Measurements from ENCODE around the gene SFI1. TPM values are rescaled to one million over a fixed set of nuclear protein-coding genes. Genes with fewer than 3 reads are reported as not detected.

The SFI1 gene
- total RNA-seq, 2 donors from 2014 or later: 42.0 to 52.6 TPM

- Histone ChIP-seq H3K4me3 (ENCODE audit: low read length) (no peak overlapping the region), H3K36me3 (ENCODE audit: control insufficient read depth, insufficient read depth, low read length) (no peaks in the 10 kb centered on the region), H3K9ac (ENCODE audit: extremely low read depth, low read length, poor library complexity, severe bottlenecking) (no peak overlapping the region), H3K9me3 (ENCODE audit: control insufficient read depth, low read length) (no peaks in the 10 kb centered on the region), H3K4me1 (ENCODE audit: control insufficient read depth, insufficient read depth, low read length) (no peaks in the 10 kb centered on the region), H3K27ac (ENCODE audit: low read depth, low read length) (no peak overlapping the region), H3K27me3 (ENCODE audit: control insufficient read depth, insufficient read depth, low read length, poor library complexity, severe bottlenecking) (no peaks in the 10 kb centered on the region)
- TF ChIP-seq CTCF (conservative IDR thresholded peaks at IDR 0.05): peak; percentile 12
- H3K27me3 Mint-ChIP-seq (ENCODE audit: insufficient read depth): no peaks in the 10 kb centered on the region
- no peak overlapping the region for H3K27ac Mint-ChIP-seq
- peaks cover 2% of the 10 kb centered on the region for H3K36me3 Mint-ChIP-seq (ENCODE audit: low read depth)
- H3K4me3 Mint-ChIP-seq: no peak overlapping the region
- no peaks in the 10 kb centered on the region for H3K9me3 Mint-ChIP-seq
- peak; percentile 53 for DNase-seq
- 90% methylated on average over 14 to 16 of the region's 16 CpGs for WGBS, 2 experiments (ENCODE audit: insufficient coverage in 1 of 2, insufficient read length in 1 of 2)
- no peaks in the 10 kb centered on the region for H3K4me1 Mint-ChIP-seq
Observed at GRCh38 chr22:31611061-31611760, 114.9 kb downstream of the SFI1 start.

- Histone ChIP-seq H3K9me3 (ENCODE audit: control insufficient read depth, low read length) (no peaks in the 10 kb centered on the region), H3K36me3 (ENCODE audit: control insufficient read depth, insufficient read depth, low read length) (peaks cover 3% of the 10 kb centered on the region), H3K27ac (ENCODE audit: low read depth, low read length) (no peak overlapping the region), H3K4me3 (ENCODE audit: low read length) (no peak overlapping the region), H3K9ac (ENCODE audit: extremely low read depth, low read length, poor library complexity, severe bottlenecking) (no peak overlapping the region), H3K4me1 (ENCODE audit: control insufficient read depth, insufficient read depth, low read length) (no peaks in the 10 kb centered on the region), H3K27me3 (ENCODE audit: control insufficient read depth, insufficient read depth, low read length, poor library complexity, severe bottlenecking) (no peaks in the 10 kb centered on the region)
- Mint-ChIP-seq H3K27me3 (ENCODE audit: insufficient read depth) (no peaks in the 10 kb centered on the region), H3K4me1 (no peaks in the 10 kb centered on the region), H3K36me3 (ENCODE audit: low read depth) (peaks cover 10% of the 10 kb centered on the region), H3K27ac (no peak overlapping the region), H3K9me3 (no peaks in the 10 kb centered on the region), H3K4me3 (no peak overlapping the region)
- DNase-seq: peak; percentile 48
- TF ChIP-seq CTCF (conservative IDR thresholded peaks at IDR 0.05): no peak
- WGBS, 2 experiments (ENCODE audit: insufficient coverage in 1 of 2, insufficient read length in 1 of 2): 91 to 100% methylated on average over 1 to 12 of the region's 12 CpGs
Observed at GRCh38 chr22:31612891-31613285, 116.6 kb downstream of the SFI1 start.

GRCh38 chr22:31613286-31613903 lies 117.1 kb downstream of the SFI1 start:
- no peak for TF ChIP-seq CTCF (conservative IDR thresholded peaks at IDR 0.05)
- H3K4me1 Mint-ChIP-seq: no peaks in the 10 kb centered on the region
- WGBS, 2 experiments (ENCODE audit: insufficient coverage in 1 of 2, insufficient read length in 1 of 2): 94 to 98% methylated on average over 14 to 23 of the region's 23 CpGs
- H3K9ac ChIP-seq (ENCODE audit: extremely low read depth, low read length, poor library complexity, severe bottlenecking): no peak overlapping the region
- H3K27ac Mint-ChIP-seq: no peak overlapping the region
- H3K4me3 Mint-ChIP-seq: no peak overlapping the region
- H3K27me3 ChIP-seq (ENCODE audit: control insufficient read depth, insufficient read depth, low read length, poor library complexity, severe bottlenecking): no peaks in the 10 kb centered on the region
- H3K27me3 Mint-ChIP-seq (ENCODE audit: insufficient read depth): no peaks in the 10 kb centered on the region
- H3K4me3 ChIP-seq (ENCODE audit: low read length): no peak overlapping the region
- H3K4me1 ChIP-seq (ENCODE audit: control insufficient read depth, insufficient read depth, low read length): no peaks in the 10 kb centered on the region
- no peak for DNase-seq
- H3K9me3 Mint-ChIP-seq: no peaks in the 10 kb centered on the region
- peaks cover 11% of the 10 kb centered on the region for H3K36me3 Mint-ChIP-seq (ENCODE audit: low read depth)
- peaks cover 5% of the 10 kb centered on the region for H3K36me3 ChIP-seq (ENCODE audit: control insufficient read depth, insufficient read depth, low read length)
- H3K9me3 ChIP-seq (ENCODE audit: control insufficient read depth, low read length): no peaks in the 10 kb centered on the region
- H3K27ac ChIP-seq (ENCODE audit: low read depth, low read length): no peak overlapping the region
